Esophagus squamous epithelium (tissue), 4 donors: ENCODE measurements around the gene DPH6.

Experiments used
- POLR2A ChIP-seq, 4 donors: fragments of 450-650 bp; IDR thresholded peaks; one replicate each; pipeline ENCODE4 v1.6.1; 2017; ENCODE audit warnings: antibody characterized with exemption in 4 of 4, mild to moderate bottlenecking in 4 of 4, moderate library complexity in 3 of 4
- TF ChIP-seq, protein P1 (sequence below), 6 experiments: fragments of 450-650 bp in 4 of 6; fragments of 200-600 bp in 2 of 6; sonication (generic) in 2 of 6; IDR thresholded peaks; one replicate each; pipeline ENCODE4 v1.5.1; 2016 to 2019; ENCODE audit warnings: antibody characterized with exemption in 6 of 6, mild to moderate bottlenecking in 4 of 6, moderate library complexity in 4 of 6

GRCh38 chr15:35471024-35471423, 74.9 kb downstream of the DPH6 start:
- TF ChIP-seq POLR2A (IDR thresholded peaks at IDR 0.05): no peak
- TF ChIP-seq, protein P1, sequence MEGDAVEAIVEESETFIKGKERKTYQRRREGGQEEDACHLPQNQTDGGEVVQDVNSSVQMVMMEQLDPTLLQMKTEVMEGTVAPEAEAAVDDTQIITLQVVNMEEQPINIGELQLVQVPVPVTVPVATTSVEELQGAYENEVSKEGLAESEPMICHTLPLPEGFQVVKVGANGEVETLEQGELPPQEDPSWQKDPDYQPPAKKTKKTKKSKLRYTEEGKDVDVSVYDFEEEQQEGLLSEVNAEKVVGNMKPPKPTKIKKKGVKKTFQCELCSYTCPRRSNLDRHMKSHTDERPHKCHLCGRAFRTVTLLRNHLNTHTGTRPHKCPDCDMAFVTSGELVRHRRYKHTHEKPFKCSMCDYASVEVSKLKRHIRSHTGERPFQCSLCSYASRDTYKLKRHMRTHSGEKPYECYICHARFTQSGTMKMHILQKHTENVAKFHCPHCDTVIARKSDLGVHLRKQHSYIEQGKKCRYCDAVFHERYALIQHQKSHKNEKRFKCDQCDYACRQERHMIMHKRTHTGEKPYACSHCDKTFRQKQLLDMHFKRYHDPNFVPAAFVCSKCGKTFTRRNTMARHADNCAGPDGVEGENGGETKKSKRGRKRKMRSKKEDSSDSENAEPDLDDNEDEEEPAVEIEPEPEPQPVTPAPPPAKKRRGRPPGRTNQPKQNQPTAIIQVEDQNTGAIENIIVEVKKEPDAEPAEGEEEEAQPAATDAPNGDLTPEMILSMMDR (IDR thresholded peaks at IDR 0.05): no peak
